CMK (cell line): ENCODE results near the gene STAB2.

Experiments used
- DNase-seq: peaks from one replicate; pipeline ENCODE4 v3.0.0-alpha.2; 2010; ENCODE audit warnings: low read depth

The STAB2 gene

GRCh38 chr12:103586791-103587370 is at the start of gene STAB2:
Gene STAB2, plus strand, starts transcription at chr12:103587273. Its CDS starts 204 bp downstream, at chr12:103587477.
- no peak for DNase-seq

- no peak for DNase-seq
These were observed 48.7 kb upstream of the STAB2 start for GRCh38 chr12:103538397-103538796.

GRCh38 chr12:103540319-103540718 is 46.8 kb upstream of the STAB2 start:
- no peak for DNase-seq

GRCh38 chr12:103542078-103542477 is 45.0 kb upstream of the STAB2 start:
- no peak for DNase-seq

GRCh38 chr12:103546959-103547358 is 40.1 kb upstream of the STAB2 start:
- no peak for DNase-seq

- no peak for DNase-seq
These were observed 39.7 kb upstream of the STAB2 start for GRCh38 chr12:103547376-103547775.

- DNase-seq, result no peak
These were observed 39.1 kb upstream of the STAB2 start for GRCh38 chr12:103547929-103548328.

GRCh38 chr12:103548622-103549601 is 38.2 kb upstream of the STAB2 start:
- peak; percentile 17 for DNase-seq

- no peak for DNase-seq
These were observed 30.0 kb upstream of the STAB2 start for GRCh38 chr12:103556890-103557627.

- DNase-seq, result no peak
These were observed 29.5 kb upstream of the STAB2 start for GRCh38 chr12:103557628-103558010.

GRCh38 chr12:103558879-103559278 is 28.2 kb upstream of the STAB2 start:
- DNase-seq, result no peak

- no peak for DNase-seq
These were observed 26.4 kb upstream of the STAB2 start for GRCh38 chr12:103560604-103561101.

- DNase-seq, result no peak
These were observed 25.9 kb upstream of the STAB2 start for GRCh38 chr12:103561174-103561573.

- DNase-seq, result no peak
These were observed 20.7 kb upstream of the STAB2 start for GRCh38 chr12:103566398-103566797.

- DNase-seq, result no peak
These were observed 17.8 kb upstream of the STAB2 start for GRCh38 chr12:103569278-103569677.

- no peak for DNase-seq
These were observed 15.8 kb upstream of the STAB2 start for GRCh38 chr12:103571286-103571685.

GRCh38 chr12:103572312-103573045 is 14.6 kb upstream of the STAB2 start:
- DNase-seq, result no peak

- no peak for DNase-seq
These were observed 13.9 kb upstream of the STAB2 start for GRCh38 chr12:103573185-103573584.

GRCh38 chr12:103578926-103579325 is 8.1 kb upstream of the STAB2 start:
- DNase-seq, result no peak

- DNase-seq, result no peak
These were observed 7.0 kb upstream of the STAB2 start for GRCh38 chr12:103580026-103580425.

- DNase-seq, result no peak
These were observed 4.1 kb upstream of the STAB2 start for GRCh38 chr12:103583008-103583407.

- DNase-seq, result no peak
These were observed 941 bp upstream of the STAB2 start for GRCh38 chr12:103586132-103586531.
